ENCODE results near the gene RPS6KB1.
"Not testable (repeated sequence)": the region's sequence is repeated elsewhere in the genome, so short reads cannot be mapped to it uniquely, and the experiment has no call there.

GRCh38 chr17:59947310-59947709 is 54.4 kb downstream of the RPS6KB1 start:
- not testable (repeated sequence) for TF ChIP-seq CTCF (IDR thresholded peaks at IDR 0.05; ENCODE audit: borderline replicate concordance, extremely low read depth, low read length, poor library complexity, severe bottlenecking); EZH2 (IDR thresholded peaks at IDR 0.05; ENCODE audit: borderline replicate concordance, low read depth, low read length, severe bottlenecking)
